IMR-90 (cell line): Measurements from ENCODE around the gene ASIC2. TPM values are rescaled to one million over a fixed set of nuclear protein-coding genes. Genes with fewer than 3 reads are reported as not detected.

Experiments used
- ATAC-seq: fragments of 200-7000 bp; cut with Tn5 transposase; 2 replicates; pipeline ENCODE4 v1.9.1; 2020; ENCODE audit warnings: low read depth, mild to moderate bottlenecking, moderate library complexity
- BruUV-seq: library from RNA; stranded (reverse); fragments of 400-500 nt; replicated peaks from 2 replicates; lab custom pipeline; 2021; lab: Mats Ljungman, UMichigan
- CTCF ChIA-PET: fragments of 300-600 bp; formaldehyde crosslinking; extraction: SDS; loops from one replicate; lab custom pipeline; 2021; ENCODE audit warnings: antibody characterized with exemption; lab: Yijun Ruan, JAX
- POLR2A ChIA-PET: fragments of 300-600 bp; sonication (Branson Sonifier 250); formaldehyde crosslinking; loops from one replicate; lab custom pipeline; 2022; ENCODE audit warnings: antibody characterized with exemption; ENCODE audit not compliant: unreplicated experiment; lab: Charles Lee
- DNase-seq: peaks from one replicate; pipeline ENCODE4 v3.0.0; 2013
- H2AFZ ChIP-seq: replicated peaks from 2 replicates; pipeline ENCODE3; 2013; ENCODE audit warnings: low read length, mild to moderate bottlenecking; ENCODE audit not compliant: poor library complexity
- H2AK5ac ChIP-seq: 2 replicates; pipeline ENCODE4 v1.6.1; 2013; ENCODE audit warnings: low read depth, low read length, inconsistent platforms
- H2AK9ac ChIP-seq: replicated peaks from 2 replicates; pipeline ENCODE3; 2013; ENCODE audit warnings: mild to moderate bottlenecking, low read depth, low read length, moderate library complexity; ENCODE audit not compliant: poor library complexity
- H2BK120ac ChIP-seq: 2 replicates; pipeline ENCODE4 v1.6.1; 2013; ENCODE audit warnings: low read depth, low read length, inconsistent platforms
- H2BK15ac ChIP-seq: 3 replicates; pipeline ENCODE4 v1.6.1; 2013; ENCODE audit warnings: low read depth, low read length, inconsistent platforms
- H2BK20ac ChIP-seq: 2 replicates; pipeline ENCODE4 v1.6.1; 2013; ENCODE audit warnings: low read depth, mild to moderate bottlenecking, inconsistent platforms, low read length, moderate library complexity
- H2BK5ac ChIP-seq: 2 replicates; pipeline ENCODE4 v1.6.1; 2013; ENCODE audit warnings: mild to moderate bottlenecking, low read depth, low read length, inconsistent platforms; ENCODE audit not compliant: poor library complexity, severe bottlenecking
- H3K14ac ChIP-seq: replicated peaks from 2 replicates; pipeline ENCODE4 v1.6.1; 2013; ENCODE audit warnings: low read depth, low read length, inconsistent platforms
- H3K18ac ChIP-seq: 2 replicates; pipeline ENCODE4 v1.6.1; 2013; ENCODE audit warnings: low read depth, low read length, control low read depth
- H3K23ac ChIP-seq: 2 replicates; pipeline ENCODE4 v1.6.1; 2013; ENCODE audit warnings: low read depth, low read length, inconsistent platforms
- H3K27ac ChIP-seq: 2 replicates; pipeline ENCODE4 v1.5.1; 2013; ENCODE audit warnings: mild to moderate bottlenecking, control low read depth, low read length; ENCODE audit not compliant: insufficient read depth
- H3K27me3 ChIP-seq: 2 replicates; pipeline ENCODE4 v1.6.1; 2013; ENCODE audit warnings: low read length; ENCODE audit not compliant: control insufficient read depth, insufficient read depth
- H3K36me3 ChIP-seq: 2 replicates; pipeline ENCODE4 v1.6.1; 2013; ENCODE audit warnings: low read length, mixed read lengths; ENCODE audit not compliant: control insufficient read depth, insufficient read depth
- H3K4ac ChIP-seq: 2 replicates; pipeline ENCODE4 v1.6.1; 2013; ENCODE audit warnings: low read depth, low read length, inconsistent platforms
- H3K4me1 ChIP-seq: 2 replicates; pipeline ENCODE4 v1.6.1; 2013; ENCODE audit warnings: low read length, mixed read lengths; ENCODE audit not compliant: control insufficient read depth, insufficient read depth
- H3K4me2 ChIP-seq: 2 replicates; pipeline ENCODE4 v1.6.1; 2013; ENCODE audit warnings: low read depth, mild to moderate bottlenecking, control low read depth, low read length, moderate library complexity
- H3K4me3 ChIP-seq: 2 replicates; pipeline ENCODE4 v1.5.1; 2013; ENCODE audit warnings: low read depth, mild to moderate bottlenecking, control low read depth, low read length, moderate library complexity; ENCODE audit not compliant: insufficient read depth
- H3K56ac ChIP-seq: 2 replicates; pipeline ENCODE4 v1.6.1; 2013; ENCODE audit warnings: low read length, inconsistent platforms; ENCODE audit not compliant: insufficient read depth; ENCODE audit errors: extremely low read depth
- H3K79me1 ChIP-seq, 2 experiments: 2 replicates each; pipeline ENCODE4 v1.6.1; 2013; ENCODE audit warnings: low read length in 2 of 2, inconsistent platforms in 1 of 2, low read depth in 1 of 2
- H3K9ac ChIP-seq: 2 replicates; pipeline ENCODE4 v1.6.1; 2013; ENCODE audit warnings: low read depth, low read length, control low read depth
- H3K9me1 ChIP-seq: 2 replicates; pipeline ENCODE4 v1.6.1; 2013; ENCODE audit warnings: low read length, inconsistent platforms; ENCODE audit not compliant: insufficient read depth
- H3K9me3 ChIP-seq: 2 replicates; pipeline ENCODE4 v1.6.1; 2013; ENCODE audit warnings: low read length; ENCODE audit not compliant: control insufficient read depth, insufficient read depth
- H4K20me1 ChIP-seq: 2 replicates; pipeline ENCODE4 v1.6.1; 2013; ENCODE audit warnings: low read length, inconsistent platforms; ENCODE audit not compliant: insufficient read depth
- H4K5ac ChIP-seq: 2 replicates; pipeline ENCODE4 v1.6.1; 2013; ENCODE audit warnings: mild to moderate bottlenecking, low read depth, low read length, control low read depth
- H4K8ac ChIP-seq, 2 experiments: 2 replicates each; pipeline ENCODE4 v1.6.1; 2013; ENCODE audit warnings: low read depth in 2 of 2, low read length in 2 of 2, control low read depth in 1 of 2, inconsistent platforms in 1 of 2
- H4K91ac ChIP-seq: 2 replicates; pipeline ENCODE4 v1.6.1; 2013; ENCODE audit warnings: low read depth, low read length, inconsistent platforms; ENCODE audit not compliant: insufficient read depth
- BHLHE40 ChIP-seq: fragments of 150-350 bp; IDR thresholded peaks from 2 replicates; pipeline ENCODE4 v1.6.1; 2016; ENCODE audit warnings: mild to moderate bottlenecking, low read depth, low read length
- WGBS, 2 experiments: methylation state at CpG; one replicate each; pipeline versions ENCODE4 v1.1.5 to v1.1.7; 2013; ENCODE audit warnings: missing lambda C conversion rate in 2 of 2; ENCODE audit not compliant: insufficient read length in 1 of 2; ENCODE audit errors: extremely low coverage in 2 of 2; 5-methylcytosine and 5-hydroxymethylcytosine counted together
- dilution Hi-C: fragments of 300-500 bp; cut with HindIII; formaldehyde crosslinking; loops from one replicate; pipeline ENCODE4 v1.14.3; 2018; ENCODE audit warnings: low sequenced_read_pairs; ENCODE audit not compliant: unreplicated experiment
- in situ Hi-C: fragments of 300-500 bp; cut with MboI; formaldehyde crosslinking; loops from 3 replicates; pipeline ENCODE4 v1.14.3; 2019; ENCODE audit warnings: low sequenced_read_pairs, inconsistent platforms, mixed read lengths
- intact Hi-C: fragments of 100-400 bp; cut with micrococcal nuclease; formaldehyde crosslinking; loops from 2 replicates; pipeline ENCODE4 v1.10.0; 2022
- polyA plus RNA-seq, 3 experiments: library from polyadenylated mRNA; depleted of rRNA; stranded (reverse); fragments of >200 nt; gene quantifications; 2 replicates each; pipeline ENCODE4 v1.2.3, GENCODE V29; 2012; ENCODE audit warnings: low replicate concordance in 1 of 3
- total RNA-seq: library from RNA; depleted of rRNA; stranded (reverse); fragments of >200 nt; gene quantifications from 2 replicates; pipeline ENCODE4 v1.2.3, GENCODE V29; 2012
- TF ChIP-seq, protein P1 (sequence below): conservative IDR thresholded peaks from 2 replicates; pipeline ENCODE4 v1.5.1; 2012; ENCODE audit warnings: mild to moderate bottlenecking, low read depth, low read length, improper control_type of control experiment

ASIC2 gene
- total and polyA plus RNA-seq, 2 of the 4 experiments (the other 2 are of a cell fraction): under 0.01 to 0.15 TPM

DNA sequence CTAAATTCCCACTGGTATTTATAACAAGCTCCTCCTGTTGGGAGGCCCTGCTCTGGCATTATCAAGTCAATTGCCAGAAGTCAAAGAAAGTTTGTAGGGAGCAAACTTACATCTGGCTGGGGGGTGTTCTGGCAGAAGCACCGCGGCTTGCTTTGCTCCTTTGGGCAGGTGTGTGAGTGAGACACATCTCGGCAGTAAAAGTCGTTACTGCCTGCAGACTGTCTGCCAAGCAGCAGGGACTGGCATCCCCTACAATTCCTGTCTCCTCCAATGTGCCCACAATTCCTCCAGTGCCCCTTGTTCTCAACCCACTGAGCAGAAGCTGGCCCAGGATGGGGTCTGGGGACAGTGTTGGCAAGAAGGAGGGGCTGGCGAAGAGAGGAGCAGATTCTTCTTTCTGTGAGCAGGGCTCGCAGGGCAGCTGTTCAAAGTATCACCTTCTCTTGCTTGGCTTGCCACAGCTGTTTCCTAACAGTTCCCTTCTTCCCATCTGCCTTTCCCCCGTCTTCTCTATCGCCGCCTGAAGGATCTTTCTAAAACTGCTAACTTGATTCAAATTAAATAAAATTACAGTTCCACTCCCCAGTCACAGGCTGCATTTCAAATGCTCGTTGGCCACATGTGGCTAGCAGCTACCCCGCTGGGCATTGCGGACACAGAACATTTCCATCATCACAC lies 271.2 kb downstream of the ASIC2 start:
- Histone ChIP-seq H4K20me1 (no peaks in the 10 kb centered on the region), H3K4me1 (no peaks in the 10 kb centered on the region), H3K27ac (no peak overlapping the region), H2AK5ac (no peak overlapping the region), H4K91ac (no peak overlapping the region), H2AFZ (no peak overlapping the region), H3K9me1 (no peaks in the 10 kb centered on the region), H2AK9ac (no peak overlapping the region), H2BK15ac (no peak overlapping the region), H3K36me3 (no peaks in the 10 kb centered on the region), H4K5ac (no peak overlapping the region), H3K79me1 (no peaks in the 10 kb centered on the region), H3K9ac (no peak overlapping the region), H2BK20ac (no peak overlapping the region), H3K56ac (no peak overlapping the region), H3K18ac (no peak overlapping the region), H3K4me3 (no peak overlapping the region), H3K4ac (no peak overlapping the region), H3K9me3 (no peaks in the 10 kb centered on the region), H2BK5ac (no peak overlapping the region), H2BK120ac (no peak overlapping the region), H3K14ac (no peak overlapping the region), H4K8ac (no peak overlapping the region), H3K23ac (no peak overlapping the region), H3K27me3 (peaks cover 12% of the 10 kb centered on the region), H3K4me2 (no peak overlapping the region)
- peak; percentile 11 for DNase-seq
- ChIA-PET POLR2A (no interaction called here), CTCF (no interaction called here)
- peak; percentile 64; the same call in 1 of the 2 replicates for ATAC-seq
- no TSS peak for BruUV-seq
- WGBS, 2 experiments: 49% methylated on average over 4 of the region's 12 CpGs; no CpG with 5 or more reads in 1 of the 2 experiments
- dilution Hi-C loops: no loop called here
- TF ChIP-seq, protein P1, sequence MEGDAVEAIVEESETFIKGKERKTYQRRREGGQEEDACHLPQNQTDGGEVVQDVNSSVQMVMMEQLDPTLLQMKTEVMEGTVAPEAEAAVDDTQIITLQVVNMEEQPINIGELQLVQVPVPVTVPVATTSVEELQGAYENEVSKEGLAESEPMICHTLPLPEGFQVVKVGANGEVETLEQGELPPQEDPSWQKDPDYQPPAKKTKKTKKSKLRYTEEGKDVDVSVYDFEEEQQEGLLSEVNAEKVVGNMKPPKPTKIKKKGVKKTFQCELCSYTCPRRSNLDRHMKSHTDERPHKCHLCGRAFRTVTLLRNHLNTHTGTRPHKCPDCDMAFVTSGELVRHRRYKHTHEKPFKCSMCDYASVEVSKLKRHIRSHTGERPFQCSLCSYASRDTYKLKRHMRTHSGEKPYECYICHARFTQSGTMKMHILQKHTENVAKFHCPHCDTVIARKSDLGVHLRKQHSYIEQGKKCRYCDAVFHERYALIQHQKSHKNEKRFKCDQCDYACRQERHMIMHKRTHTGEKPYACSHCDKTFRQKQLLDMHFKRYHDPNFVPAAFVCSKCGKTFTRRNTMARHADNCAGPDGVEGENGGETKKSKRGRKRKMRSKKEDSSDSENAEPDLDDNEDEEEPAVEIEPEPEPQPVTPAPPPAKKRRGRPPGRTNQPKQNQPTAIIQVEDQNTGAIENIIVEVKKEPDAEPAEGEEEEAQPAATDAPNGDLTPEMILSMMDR: 0 out of 2 replicates have a peak, but pooled peaks have one; percentile 14
- TF ChIP-seq BHLHE40: no peak
- in situ Hi-C loops: no loop called here
- intact Hi-C loops: no loop called here
